Measurements from ENCODE around the gene RGS9. TPM values are rescaled to one million over a fixed set of nuclear protein-coding genes. Genes with fewer than 3 reads are reported as not detected.

Gene RGS9
- polyA plus RNA-seq, 2 of the 4 experiments (the other 2 are of a cell fraction), result 6.9 to 14.3 TPM

- Histone ChIP-seq H3K4me3 (no peak overlapping the region), H3K27ac (no peak overlapping the region), H3K4me1 (peaks cover 29% of the 10 kb centered on the region), H3K4me2 (no peak overlapping the region), H3K9me3 (no peaks in the 10 kb centered on the region)
- no peak for ATAC-seq
- TF ChIP-seq HOXA7 (CRISPR knock-in tag; IDR thresholded peaks at IDR 0.05) (no peak), MYC (IDR thresholded peaks at IDR 0.05; ENCODE audit: borderline replicate concordance, low read length) (no peak), KDM1A (IDR thresholded peaks at IDR 0.05; ENCODE audit: low read depth) (no peak), FOXS1 (CRISPR knock-in tag; IDR thresholded peaks at IDR 0.05) (no peak), MAX (IDR thresholded peaks at IDR 0.05) (no peak), ELK1 (IDR thresholded peaks at IDR 0.05; ENCODE audit: low read depth, low read length) (no peak), CHD2 (IDR thresholded peaks at IDR 0.05; ENCODE audit: low read length, partially characterized antibody) (no peak), HDAC2 (IDR thresholded peaks at IDR 0.05) (no peak), RARB (CRISPR knock-in tag; IDR thresholded peaks at IDR 0.05) (no peak), TP53 (CRISPR knock-in tag; IDR thresholded peaks at IDR 0.05) (no peak), HOXB13 (CRISPR knock-in tag; IDR thresholded peaks at IDR 0.05; ENCODE audit: low read depth) (no peak), NR3C1 (IDR thresholded peaks at IDR 0.05) (no peak)
- TF ChIP-seq, protein P1, sequence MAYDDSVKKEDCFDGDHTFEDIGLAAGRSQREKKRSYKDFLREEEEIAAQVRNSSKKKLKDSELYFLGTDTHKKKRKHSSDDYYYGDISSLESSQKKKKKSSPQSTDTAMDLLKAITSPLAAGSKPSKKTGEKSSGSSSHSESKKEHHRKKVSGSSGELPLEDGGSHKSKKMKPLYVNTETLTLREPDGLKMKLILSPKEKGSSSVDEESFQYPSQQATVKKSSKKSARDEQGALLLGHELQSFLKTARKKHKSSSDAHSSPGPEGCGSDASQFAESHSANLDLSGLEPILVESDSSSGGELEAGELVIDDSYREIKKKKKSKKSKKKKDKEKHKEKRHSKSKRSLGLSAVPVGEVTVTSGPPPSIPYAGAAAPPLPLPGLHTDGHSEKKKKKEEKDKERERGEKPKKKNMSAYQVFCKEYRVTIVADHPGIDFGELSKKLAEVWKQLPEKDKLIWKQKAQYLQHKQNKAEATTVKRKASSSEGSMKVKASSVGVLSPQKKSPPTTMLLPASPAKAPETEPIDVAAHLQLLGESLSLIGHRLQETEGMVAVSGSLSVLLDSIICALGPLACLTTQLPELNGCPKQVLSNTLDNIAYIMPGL (CRISPR knock-in tag; IDR thresholded peaks at IDR 0.05; ENCODE audit: borderline replicate concordance), result no peak
- no peak for DNase-seq (ENCODE audit: low read depth in 1 of 2, low spot score in 1 of 2)
- no peak for FAIRE-seq
- ChIA-PET CTCF (interaction anchor here (0.6 to 3.7 kb wide), 9 partner anchors 15 to 421 kb away, joined by 3 to 17 read pairs (median 4); partner anchors contain the start of gene RGS9), POLR2A (no interaction called here)
- WGBS (ENCODE audit: missing lambda C conversion rate), result 78% methylated on average over 7 of the region's 7 CpGs
These were observed 58.5 kb downstream of the RGS9 start for GRCh38 chr17:65195716-65196115.

- no peak overlapping the region for H3K4me2 ChIP-seq
- ATAC-seq, result no peak; a peak in 1 of 6 replicates
- 62% methylated on average over 5 of the region's 5 CpGs for WGBS (ENCODE audit: missing lambda C conversion rate)
- ChIA-PET POLR2A (no interaction called here), CTCF (interaction anchor here (0.6 to 3.7 kb wide), 13 partner anchors 9 to 1769 kb away, joined by 3 to 17 read pairs (median 3); partner anchors contain the start of gene RGS9)
- H3K27ac ChIP-seq, result no peak overlapping the region
- no peak for DNase-seq (ENCODE audit: low read depth in 1 of 2, low spot score in 1 of 2)
- no peak for FAIRE-seq
- H3K4me1 ChIP-seq, result peaks cover 24% of the 10 kb centered on the region
- no peaks in the 10 kb centered on the region for H3K9me3 ChIP-seq
- H3K4me3 ChIP-seq, result no peak overlapping the region
- TF ChIP-seq HOXA7 (CRISPR knock-in tag; IDR thresholded peaks at IDR 0.05) (no peak), NFE2L2 (conservative IDR thresholded peaks at IDR 0.05; ENCODE audit: low read length) (no peak), RFX5 (IDR thresholded peaks at IDR 0.05) (no peak), CBX8 (IDR thresholded peaks at IDR 0.05) (no peak)
These were observed 59.4 kb downstream of the RGS9 start for GRCh38 chr17:65196617-65197016.

- H3K4me3 ChIP-seq, result no peak overlapping the region
- no peak for TF ChIP-seq NPAS2 (CRISPR knock-in tag; IDR thresholded peaks at IDR 0.05; ENCODE audit: borderline replicate concordance)
- no peak overlapping the region for H3K27ac ChIP-seq
- H3K9me3 ChIP-seq, result no peaks in the 10 kb centered on the region
- H3K4me1 ChIP-seq, result peaks cover 18% of the 10 kb centered on the region
- no peak for ATAC-seq
- DNase-seq (ENCODE audit: low read depth in 1 of 2, low spot score in 1 of 2), result no peak
- ChIA-PET POLR2A (no interaction called here), CTCF (interaction anchor here (1.0 to 3.7 kb wide), 15 partner anchors 9 to 413 kb away, joined by 3 to 17 read pairs (median 7); partner anchors contain the start of gene RGS9)
- no peak for FAIRE-seq
- no peak overlapping the region for H3K4me2 ChIP-seq
- WGBS (ENCODE audit: missing lambda C conversion rate), result 78% methylated on average over 5 of the region's 5 CpGs
These were observed 60.0 kb downstream of the RGS9 start for GRCh38 chr17:65197201-65197600.

Measured in A549 (cell line).